OCI-LY1 (cell line): ENCODE measurements around the gene SALL4.

Experiments used
- CTCF ChIP-seq: fragments of 200-600 bp; sonication (generic), shearing (Covaris generic); IDR thresholded peaks from 2 replicates; pipeline ENCODE4 v1.5.1; 2017; ENCODE audit warnings: mild to moderate bottlenecking, antibody characterized with exemption, low read length, moderate library complexity, mixed read lengths
- EZH2 ChIP-seq: fragments of 200-600 bp; sonication (generic), shearing (Covaris generic); IDR thresholded peaks from 2 replicates; pipeline ENCODE4 v1.8.0; 2017; ENCODE audit warnings: borderline replicate concordance, mixed run types, mild to moderate bottlenecking, antibody characterized with exemption, low read length, moderate library complexity, mixed read lengths

- TF ChIP-seq CTCF: no peak
- TF ChIP-seq EZH2: no peak
Measured at GRCh38 chr20:51750770-51751388, 51.4 kb downstream of the SALL4 start.
